AG04450 (cell line): ENCODE data around the gene GPR148. TPM values are rescaled to one million over a fixed set of nuclear protein-coding genes. Genes with fewer than 3 reads are reported as not detected.

Source experiments
- CTCF ChIA-PET: fragments of 300-600, 350-600 bp; formaldehyde crosslinking; extraction: SDS; loops from one replicate; lab custom pipeline; 2022; ENCODE audit warnings: antibody characterized with exemption, inconsistent platforms; lab: Charles Lee
- POLR2A ChIA-PET: fragments of 350-600 bp; formaldehyde crosslinking; extraction: SDS; loops from one replicate; lab custom pipeline; 2021; ENCODE audit warnings: antibody characterized with exemption, inconsistent platforms; lab: Yijun Ruan, JAX
- DNase-seq: peaks from one replicate; pipeline ENCODE4 v3.0.0-alpha.2; 2011; ENCODE audit warnings: low read depth, low spot score
- H3K27ac ChIP-seq: one replicate; pipeline ENCODE4 v1.5.1; 2012; ENCODE audit warnings: low read depth, low read length, control low read depth
- H3K27me3 ChIP-seq: one replicate; pipeline ENCODE4 v1.6.0; 2012; ENCODE audit warnings: low read length; ENCODE audit not compliant: control insufficient read depth, insufficient read depth
- H3K4me3 ChIP-seq: 2 replicates; pipeline ENCODE4 v1.5.1; 2011; ENCODE audit warnings: mild to moderate bottlenecking, low read depth, low read length, control low read depth
- H3K9me3 ChIP-seq: 2 replicates; pipeline ENCODE4 v1.5.1; 2012; ENCODE audit warnings: low read length; ENCODE audit not compliant: control insufficient read depth, insufficient read depth
- CTCF ChIP-seq: IDR thresholded peaks from 2 replicates; pipeline ENCODE4 v1.5.1; 2011; ENCODE audit warnings: low read depth, low read length, control low read depth, inconsistent platforms
- polyA plus RNA-seq: library from polyadenylated mRNA; depleted of rRNA; stranded (reverse); fragments of >200 nt; gene quantifications from 2 replicates; pipeline ENCODE4 v1.2.3, GENCODE V29; 2011

GPR148 gene
- polyA plus RNA-seq, 1 experiment = not detected

- DNase-seq = no peak
- CTCF ChIA-PET = no interaction called here
- Histone ChIP-seq H3K27ac (no peak overlapping the region), H3K27me3 (peaks cover 2% of the 10 kb centered on the region), H3K9me3 (peaks cover 3% of the 10 kb centered on the region; the same call in 1 of the 2 replicates), H3K4me3 (no peak overlapping the region)
- POLR2A ChIA-PET = no interaction called here
- no peak for TF ChIP-seq CTCF
Observed at GRCh38 chr2:130766711-130767407, 38.0 kb downstream of the GPR148 start.

GRCh38 chr2:130767408-130767775, 38.5 kb downstream of the GPR148 start:
- ChIA-PET POLR2A (no interaction called here), CTCF (no interaction called here)
- no peak overlapping the region for H3K4me3 ChIP-seq
- H3K27ac ChIP-seq = no peak overlapping the region
- no peak for DNase-seq
- no peak for TF ChIP-seq CTCF
- H3K9me3 ChIP-seq = peaks cover 3% of the 10 kb centered on the region; the same call in 1 of the 2 replicates
- peaks cover 2% of the 10 kb centered on the region for H3K27me3 ChIP-seq

- Histone ChIP-seq H3K9me3 (no peaks in the 10 kb centered on the region; the same call in 1 of the 2 replicates), H3K4me3 (no peak overlapping the region), H3K27me3 (peaks cover 2% of the 10 kb centered on the region), H3K27ac (no peak overlapping the region)
- TF ChIP-seq CTCF = no peak
- ChIA-PET CTCF (no interaction called here), POLR2A (no interaction called here)
- DNase-seq = no peak
Observed at GRCh38 chr2:130768191-130768855, 39.5 kb downstream of the GPR148 start.

GRCh38 chr2:130769343-130769907, 40.6 kb downstream of the GPR148 start:
- no peak for DNase-seq
- H3K27me3 ChIP-seq = peaks cover 2% of the 10 kb centered on the region
- H3K27ac ChIP-seq = no peak overlapping the region
- CTCF ChIA-PET = no interaction called here
- no peak overlapping the region for H3K4me3 ChIP-seq
- no peak for TF ChIP-seq CTCF
- H3K9me3 ChIP-seq = no peaks in the 10 kb centered on the region
- POLR2A ChIA-PET = no interaction called here

- Histone ChIP-seq H3K27me3 (no peaks in the 10 kb centered on the region), H3K9me3 (no peaks in the 10 kb centered on the region), H3K4me3 (no peak overlapping the region), H3K27ac (no peak overlapping the region)
- no peak for TF ChIP-seq CTCF
- no peak for DNase-seq
- ChIA-PET POLR2A (no interaction called here), CTCF (no interaction called here)
Observed at GRCh38 chr2:130776550-130776949, 47.7 kb downstream of the GPR148 start.
